Loucy (cell line): ENCODE results near the gene ENDOD1.

ENCODE experiments used
- H2AFZ ChIP-seq: fragments of 200-600 bp; sonication (generic); 2 replicates; pipeline ENCODE4 v1.6.0; 2016; ENCODE audit warnings: antibody characterized with exemption, mild to moderate bottlenecking, low read length, moderate library complexity
- H3F3A ChIP-seq: fragments of 200-600 bp; 2 replicates; pipeline ENCODE4 v1.6.0; 2016; ENCODE audit warnings: antibody characterized with exemption, low read depth, mild to moderate bottlenecking
- H3K27me3 ChIP-seq: fragments of 200-600 bp; sonication (generic); 2 replicates; pipeline ENCODE4 v1.6.1; 2014; ENCODE audit warnings: low read length, mild to moderate bottlenecking; ENCODE audit not compliant: insufficient read depth, poor library complexity, severe bottlenecking
- H3K36me3 ChIP-seq: fragments of 200-600 bp; sonication (generic); 2 replicates; pipeline ENCODE4 v1.6.1; 2016; ENCODE audit warnings: low read length; ENCODE audit not compliant: insufficient read depth
- H3K4me1 ChIP-seq: fragments of 200-600 bp; sonication (generic); 2 replicates; pipeline ENCODE4 v1.5.1; 2014; ENCODE audit warnings: low read length, mild to moderate bottlenecking; ENCODE audit not compliant: insufficient read depth, poor library complexity, severe bottlenecking
- H3K4me2 ChIP-seq: fragments of 200-600 bp; sonication (generic); 2 replicates; pipeline ENCODE4 v1.6.0; 2014; ENCODE audit warnings: antibody characterized with exemption, low read length, low read depth, mild to moderate bottlenecking; ENCODE audit not compliant: poor library complexity, severe bottlenecking
- H3K4me3 ChIP-seq: fragments of 200-600 bp; sonication (generic); 2 replicates; pipeline ENCODE4 v1.5.1; 2014; ENCODE audit warnings: low read length, mild to moderate bottlenecking, mixed read lengths; ENCODE audit not compliant: poor library complexity, severe bottlenecking
- H3K79me2 ChIP-seq: fragments of 200-600 bp; sonication (generic); 2 replicates; pipeline ENCODE4 v1.6.1; 2014; ENCODE audit warnings: low read length; ENCODE audit not compliant: insufficient read depth
- H3K9ac ChIP-seq: fragments of 200-600 bp; sonication (generic); 2 replicates; pipeline ENCODE4 v1.6.0; 2014; ENCODE audit warnings: mild to moderate bottlenecking, low read depth, low read length, moderate library complexity; ENCODE audit not compliant: poor library complexity, severe bottlenecking
- H3K9me2 ChIP-seq: fragments of 200-600 bp; sonication (generic); replicated peaks from 2 replicates; pipeline ENCODE4 v1.6.1; 2016; ENCODE audit warnings: low read depth, low read length, mixed read lengths
- H3K9me3 ChIP-seq: fragments of 200-600 bp; sonication (generic); 2 replicates; pipeline ENCODE4 v1.6.1; 2014; ENCODE audit warnings: mild to moderate bottlenecking, antibody characterized with exemption, low read length, low read depth; ENCODE audit not compliant: insufficient read depth
- H4K20me1 ChIP-seq: fragments of 200-600 bp; sonication (generic); 2 replicates; pipeline ENCODE4 v1.6.0; 2014; ENCODE audit warnings: antibody characterized with exemption, low read length, mild to moderate bottlenecking; ENCODE audit not compliant: insufficient read depth, poor library complexity, severe bottlenecking
- EZH2phosphoT487 ChIP-seq: fragments of 200-600 bp; IDR thresholded peaks from 2 replicates; pipeline ENCODE4 v1.6.1; 2018; ENCODE audit warnings: antibody characterized with exemption, mild to moderate bottlenecking, moderate library complexity, borderline replicate concordance
- TF ChIP-seq, protein P1 (sequence below): fragments of 200-600 bp; sonication (generic); conservative IDR thresholded peaks from 2 replicates; pipeline ENCODE4 v1.5.1; 2014; ENCODE audit warnings: mild to moderate bottlenecking, antibody characterized with exemption, low read length

ENDOD1 gene

DNA sequence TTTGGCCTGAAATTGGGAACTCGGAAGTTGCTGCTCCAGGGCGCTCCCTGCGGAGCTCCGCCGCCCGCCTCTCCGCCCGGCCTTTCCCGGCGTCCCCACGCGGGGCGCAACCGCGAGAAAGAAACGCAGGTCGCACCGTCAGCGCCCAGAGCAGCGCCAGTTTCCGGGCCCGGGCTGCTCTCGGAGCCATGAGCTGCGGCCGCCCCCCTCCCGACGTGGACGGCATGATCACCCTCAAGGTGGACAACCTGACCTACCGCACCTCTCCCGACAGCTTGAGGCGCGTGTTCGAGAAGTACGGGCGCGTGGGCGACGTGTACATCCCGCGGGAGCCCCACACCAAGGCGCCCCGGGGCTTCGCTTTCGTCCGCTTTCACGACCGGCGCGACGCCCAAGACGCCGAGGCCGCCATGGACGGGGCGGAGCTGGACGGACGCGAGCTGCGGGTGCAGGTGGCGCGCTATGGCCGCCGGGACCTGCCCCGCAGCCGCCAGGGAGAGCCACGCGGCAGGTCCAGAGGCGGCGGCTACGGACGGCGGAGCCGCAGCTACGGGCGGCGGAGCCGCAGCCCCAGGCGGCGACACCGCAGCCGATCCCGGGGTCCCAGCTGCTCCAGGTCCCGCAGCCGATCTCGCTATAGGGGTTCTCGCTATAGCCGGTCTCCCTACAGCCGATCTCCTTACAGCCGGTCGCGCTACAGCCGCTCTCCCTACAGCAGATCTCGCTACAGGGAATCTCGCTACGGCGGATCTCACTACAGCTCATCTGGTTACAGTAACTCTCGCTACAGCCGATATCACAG lies 22.4 kb upstream of the ENDOD1 start:
- Histone ChIP-seq H3K9me2 (no peaks in the 10 kb centered on the region), H3K27me3 (no peaks in the 10 kb centered on the region), H3K9ac (peak overlapping the region; percentile 91), H3K4me1 (peaks cover 29% of the 10 kb centered on the region), H3K79me2 (peaks cover 47% of the 10 kb centered on the region), H3F3A (no peaks in the 10 kb centered on the region), H4K20me1 (peaks cover 15% of the 10 kb centered on the region), H3K36me3 (no peaks in the 10 kb centered on the region), H2AFZ (peak overlapping the region; percentile 86), H3K9me3 (no peaks in the 10 kb centered on the region), H3K4me3 (peak overlapping the region; percentile 95), H3K4me2 (peak overlapping the region; percentile 78)
- TF ChIP-seq, protein P1, sequence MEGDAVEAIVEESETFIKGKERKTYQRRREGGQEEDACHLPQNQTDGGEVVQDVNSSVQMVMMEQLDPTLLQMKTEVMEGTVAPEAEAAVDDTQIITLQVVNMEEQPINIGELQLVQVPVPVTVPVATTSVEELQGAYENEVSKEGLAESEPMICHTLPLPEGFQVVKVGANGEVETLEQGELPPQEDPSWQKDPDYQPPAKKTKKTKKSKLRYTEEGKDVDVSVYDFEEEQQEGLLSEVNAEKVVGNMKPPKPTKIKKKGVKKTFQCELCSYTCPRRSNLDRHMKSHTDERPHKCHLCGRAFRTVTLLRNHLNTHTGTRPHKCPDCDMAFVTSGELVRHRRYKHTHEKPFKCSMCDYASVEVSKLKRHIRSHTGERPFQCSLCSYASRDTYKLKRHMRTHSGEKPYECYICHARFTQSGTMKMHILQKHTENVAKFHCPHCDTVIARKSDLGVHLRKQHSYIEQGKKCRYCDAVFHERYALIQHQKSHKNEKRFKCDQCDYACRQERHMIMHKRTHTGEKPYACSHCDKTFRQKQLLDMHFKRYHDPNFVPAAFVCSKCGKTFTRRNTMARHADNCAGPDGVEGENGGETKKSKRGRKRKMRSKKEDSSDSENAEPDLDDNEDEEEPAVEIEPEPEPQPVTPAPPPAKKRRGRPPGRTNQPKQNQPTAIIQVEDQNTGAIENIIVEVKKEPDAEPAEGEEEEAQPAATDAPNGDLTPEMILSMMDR = peak; percentile 45; the same call in 1 of the 2 replicates
- TF ChIP-seq EZH2phosphoT487 = no peak

DNA sequence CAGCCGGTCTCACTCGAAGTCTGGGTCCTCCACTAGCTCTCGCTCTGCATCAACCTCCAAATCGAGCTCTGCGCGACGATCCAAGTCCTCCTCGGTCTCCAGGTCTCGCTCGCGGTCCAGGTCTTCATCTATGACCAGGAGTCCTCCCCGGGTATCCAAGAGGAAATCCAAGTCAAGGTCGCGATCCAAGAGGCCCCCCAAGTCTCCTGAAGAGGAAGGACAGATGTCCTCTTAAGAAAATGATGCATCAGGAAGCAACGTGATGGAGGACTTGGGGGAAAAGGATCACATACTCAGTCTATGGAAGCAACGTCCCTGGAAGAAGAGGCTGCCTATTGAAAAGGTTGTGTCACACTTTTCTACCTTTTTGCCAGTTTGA lies 21.8 kb upstream of the ENDOD1 start:
- no peaks in the 10 kb centered on the region for H3F3A ChIP-seq
- peaks cover 47% of the 10 kb centered on the region for H3K79me2 ChIP-seq
- H3K36me3 ChIP-seq = no peaks in the 10 kb centered on the region
- H4K20me1 ChIP-seq = peaks cover 15% of the 10 kb centered on the region
- H3K9me3 ChIP-seq = no peaks in the 10 kb centered on the region
- peaks cover 29% of the 10 kb centered on the region for H3K4me1 ChIP-seq
- no peaks in the 10 kb centered on the region for H3K27me3 ChIP-seq
- H3K4me2 ChIP-seq = peak overlapping the region; percentile 76
- H3K9ac ChIP-seq = peak overlapping the region; percentile 91
- peak overlapping the region; percentile 86 for H2AFZ ChIP-seq
- H3K9me2 ChIP-seq = no peaks in the 10 kb centered on the region
- TF ChIP-seq, protein P1 = no peak
- no peak for TF ChIP-seq EZH2phosphoT487
- peak overlapping the region; percentile 95 for H3K4me3 ChIP-seq

DNA sequence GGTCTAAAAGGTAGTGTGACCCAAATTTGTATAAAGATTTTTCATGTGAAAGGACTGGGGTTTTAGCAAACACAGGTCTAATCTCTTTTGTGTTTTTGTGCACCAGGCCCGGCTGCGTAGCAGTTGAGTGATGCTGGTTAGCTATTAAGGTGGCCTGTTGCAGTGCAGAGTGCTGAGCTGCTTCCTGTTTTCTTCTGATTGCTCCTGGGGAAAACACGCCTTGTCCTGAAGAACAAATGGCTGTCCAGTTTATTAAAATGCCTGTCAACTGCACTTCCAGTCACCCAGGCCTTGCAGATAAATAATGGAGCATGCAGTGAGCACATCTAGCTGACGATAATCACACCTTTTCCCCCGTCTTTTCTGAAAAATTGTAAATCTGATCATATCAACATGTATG lies 21.1 kb upstream of the ENDOD1 start:
- H3K4me3 ChIP-seq = peak overlapping the region; percentile 95
- peaks cover 47% of the 10 kb centered on the region for H3K79me2 ChIP-seq
- no peaks in the 10 kb centered on the region for H3F3A ChIP-seq
- H3K9me3 ChIP-seq = no peaks in the 10 kb centered on the region
- H3K36me3 ChIP-seq = no peaks in the 10 kb centered on the region
- peak overlapping the region; percentile 91 for H3K9ac ChIP-seq
- H3K4me1 ChIP-seq = peaks cover 29% of the 10 kb centered on the region
- TF ChIP-seq EZH2phosphoT487 = no peak
- TF ChIP-seq, protein P1 = no peak
- H2AFZ ChIP-seq = peak overlapping the region; percentile 86; the same call in 1 of the 2 replicates
- H4K20me1 ChIP-seq = peaks cover 15% of the 10 kb centered on the region
- no peaks in the 10 kb centered on the region for H3K27me3 ChIP-seq
- H3K9me2 ChIP-seq = no peaks in the 10 kb centered on the region
- H3K4me2 ChIP-seq = peak overlapping the region; percentile 76
